Upper lobe of left lung (tissue), 6 donors: ENCODE data around the gene CDC42BPA. TPM values are rescaled to one million over a fixed set of nuclear protein-coding genes. Genes with fewer than 3 reads are reported as not detected.
"Not testable (repeated sequence)": the region's sequence is repeated elsewhere in the genome, so short reads cannot be mapped to it uniquely, and the experiment has no call there.

Source experiments
- ATAC-seq, 2 donors: fragments of 200-7000 bp; cut with Tn5 transposase; one replicate each; pipeline ENCODE4 v1.9.1; 2022; ENCODE audit warnings: mild to moderate bottlenecking in 2 of 2, moderate library complexity in 2 of 2; ENCODE audit not compliant: low FRiP score in 2 of 2
- DNase-seq, 2 donors: peaks; one replicate each; pipeline ENCODE4 v3.0.0-alpha.2; 2019 to 2020
- H3K27ac ChIP-seq, 4 donors: fragments of 200-600 bp; sonication (generic); one replicate each; pipeline ENCODE4 v1.5.1; 2016 to 2019
- H3K27me3 ChIP-seq, 4 donors: fragments of 200-600 bp; sonication (generic); one replicate each; pipeline ENCODE4 v1.5.1; 2017 to 2019
- H3K36me3 ChIP-seq, 4 donors: fragments of 200-600 bp; sonication (generic); one replicate each; pipeline ENCODE4 v1.5.1; 2016 to 2019
- H3K4me1 ChIP-seq, 4 donors: fragments of 200-600 bp; sonication (generic); one replicate each; pipeline ENCODE4 v1.5.1; 2018 to 2019
- H3K4me3 ChIP-seq, 4 donors: fragments of 200-600 bp; sonication (generic); one replicate each; pipeline ENCODE4 v1.5.1; 2017 to 2019; ENCODE audit warnings: mild to moderate bottlenecking in 2 of 4, moderate library complexity in 1 of 4
- H3K9me3 ChIP-seq, 4 donors: fragments of 200-600 bp; sonication (generic); one replicate each; pipeline ENCODE4 v1.5.1; 2018 to 2019
- EP300 ChIP-seq, 4 donors: sonication (generic); formaldehyde crosslinking; IDR thresholded peaks; one replicate each; pipeline ENCODE4 v1.5.1; 2017; ENCODE audit warnings: antibody characterized with exemption in 4 of 4, control low read depth in 2 of 4
- POLR2A ChIP-seq, 4 donors: fragments of 450-650 bp; IDR thresholded peaks; one replicate each; pipeline ENCODE4 v1.5.1; 2016 to 2017; ENCODE audit warnings: antibody characterized with exemption in 4 of 4, mild to moderate bottlenecking in 2 of 4
- POLR2AphosphoS5 ChIP-seq, 2 donors: sonication (generic); formaldehyde crosslinking; IDR thresholded peaks; one replicate each; pipeline ENCODE4 v1.5.1; 2017; ENCODE audit warnings: antibody characterized with exemption in 2 of 2
- WGBS, 2 donors: methylation state at CpG; one replicate each; pipeline ENCODE4 v1.1.5; 2017 to 2018; 5-methylcytosine and 5-hydroxymethylcytosine counted together
- total RNA-seq, 6 donors: library from RNA; depleted of rRNA in 4 of 6; stranded (reverse); fragments of >200 nt in 4 of 6; gene quantifications; one replicate each; pipeline versions ENCODE4 v1.1.0 to v1.2.1, GENCODE V29; 2016 to 2021
- TF ChIP-seq, protein P1 (sequence below), 6 experiments: fragments of 450-650 bp in 4 of 6; fragments of 200-600 bp in 2 of 6; sonication (generic) in 2 of 6; IDR thresholded peaks; one replicate each; pipeline ENCODE4 v1.5.1; 2016 to 2019; ENCODE audit warnings: antibody characterized with exemption in 6 of 6
- donor health status: DM: no; HTN: no; CAD: no; lungs with moderate emphysema.
- donor health status: DM: no; HTN: yes; CAD: no; lungs with severe emphysema.

Gene CDC42BPA
- total RNA-seq, 6 donors from 2014 or later, result 27.8 to 76.1 (median 33.1) TPM

DNA sequence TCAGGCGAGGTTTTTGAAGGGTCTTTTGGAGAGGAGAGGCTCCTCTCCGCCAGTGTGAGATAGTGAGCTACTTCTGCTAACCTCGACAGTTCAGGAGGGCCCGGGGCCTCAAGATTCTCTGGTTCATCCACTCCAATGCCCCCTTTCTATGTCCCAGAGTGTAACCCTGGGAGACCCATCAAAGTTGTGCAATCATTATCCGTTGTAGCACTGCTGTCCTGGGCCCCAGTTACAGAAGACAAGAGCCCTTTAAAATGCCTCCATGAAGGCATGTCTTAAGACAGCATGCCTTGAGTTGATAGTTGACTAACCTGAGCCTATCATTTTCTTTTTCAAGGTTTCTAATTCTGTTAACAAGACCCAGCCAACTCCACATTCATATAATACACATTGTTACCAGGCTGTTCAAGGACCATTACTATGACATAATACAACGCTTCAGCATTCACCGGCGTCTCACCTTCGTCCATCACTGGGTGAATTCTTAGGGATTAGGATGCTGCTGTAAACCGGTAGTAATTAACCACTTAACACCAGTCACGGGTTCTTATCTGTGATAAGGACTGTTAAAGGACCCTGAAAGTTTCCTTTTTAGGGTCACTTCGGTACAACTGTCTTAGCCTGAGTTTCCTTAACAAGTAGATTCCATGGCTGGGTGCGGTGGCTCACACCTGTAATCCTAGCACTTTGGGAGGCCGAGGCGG, 37.4 kb upstream of the CDC42BPA start:
- H3K27ac ChIP-seq, result peak overlapping the region in 1 of 4 donors; percentile 73
- H3K4me1 ChIP-seq, result peaks cover 11 to 22% (median 21%) of the 10 kb centered on the region in 4 donors
- H3K4me3 ChIP-seq, result no peak overlapping the region
- TF ChIP-seq, protein P1, sequence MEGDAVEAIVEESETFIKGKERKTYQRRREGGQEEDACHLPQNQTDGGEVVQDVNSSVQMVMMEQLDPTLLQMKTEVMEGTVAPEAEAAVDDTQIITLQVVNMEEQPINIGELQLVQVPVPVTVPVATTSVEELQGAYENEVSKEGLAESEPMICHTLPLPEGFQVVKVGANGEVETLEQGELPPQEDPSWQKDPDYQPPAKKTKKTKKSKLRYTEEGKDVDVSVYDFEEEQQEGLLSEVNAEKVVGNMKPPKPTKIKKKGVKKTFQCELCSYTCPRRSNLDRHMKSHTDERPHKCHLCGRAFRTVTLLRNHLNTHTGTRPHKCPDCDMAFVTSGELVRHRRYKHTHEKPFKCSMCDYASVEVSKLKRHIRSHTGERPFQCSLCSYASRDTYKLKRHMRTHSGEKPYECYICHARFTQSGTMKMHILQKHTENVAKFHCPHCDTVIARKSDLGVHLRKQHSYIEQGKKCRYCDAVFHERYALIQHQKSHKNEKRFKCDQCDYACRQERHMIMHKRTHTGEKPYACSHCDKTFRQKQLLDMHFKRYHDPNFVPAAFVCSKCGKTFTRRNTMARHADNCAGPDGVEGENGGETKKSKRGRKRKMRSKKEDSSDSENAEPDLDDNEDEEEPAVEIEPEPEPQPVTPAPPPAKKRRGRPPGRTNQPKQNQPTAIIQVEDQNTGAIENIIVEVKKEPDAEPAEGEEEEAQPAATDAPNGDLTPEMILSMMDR (IDR thresholded peaks at IDR 0.05), result no peak
- no peak for TF ChIP-seq POLR2A (IDR thresholded peaks at IDR 0.05)
- no peak for TF ChIP-seq POLR2AphosphoS5 (IDR thresholded peaks at IDR 0.05)
- TF ChIP-seq EP300 (IDR thresholded peaks at IDR 0.05), result no peak
- ATAC-seq (no peak), DNase-seq (no peak)
- H3K27me3 ChIP-seq, result no peaks in the 10 kb centered on the region
- no peaks in the 10 kb centered on the region for H3K9me3 ChIP-seq
- H3K36me3 ChIP-seq, result no peaks in the 10 kb centered on the region
- 85 to 88% methylated on average over 14 to 15 of the region's 15 CpGs for WGBS, 2 donors

DNA sequence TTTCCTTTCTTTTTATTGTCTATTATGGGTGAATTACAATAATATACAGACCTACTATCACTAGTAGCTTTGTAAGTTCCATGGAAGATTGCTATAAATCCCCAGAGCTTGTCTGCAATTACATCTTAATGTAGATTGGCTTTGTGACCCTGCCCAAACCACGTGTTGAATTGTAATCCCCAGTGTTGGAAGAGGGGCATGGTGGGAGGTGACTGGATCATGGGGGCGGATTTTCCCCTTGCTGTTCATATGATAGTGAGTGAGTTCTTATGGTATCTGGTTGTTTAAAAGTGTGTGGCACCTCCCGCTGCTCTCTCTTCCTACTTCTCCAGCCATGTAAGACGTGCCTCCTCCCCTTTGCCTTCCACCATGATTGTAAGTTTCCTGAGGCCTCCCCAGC, 34.9 kb upstream of the CDC42BPA start:
- H3K4me1 ChIP-seq, result peaks cover 7 to 21% (median 21%) of the 10 kb centered on the region in 4 donors
- no peak overlapping the region for H3K4me3 ChIP-seq
- H3K27me3 ChIP-seq, result no peaks in the 10 kb centered on the region
- no peak for DNase-seq
- no peak for TF ChIP-seq POLR2A (IDR thresholded peaks at IDR 0.05)
- no peak for TF ChIP-seq EP300 (IDR thresholded peaks at IDR 0.05)
- TF ChIP-seq, protein P1 (IDR thresholded peaks at IDR 0.05), result no peak
- TF ChIP-seq POLR2AphosphoS5 (IDR thresholded peaks at IDR 0.05), result no peak
- WGBS, 2 donors, result 84 to 87% methylated on average over 4 of the region's 4 CpGs
- H3K9me3 ChIP-seq, result no peaks in the 10 kb centered on the region
- H3K27ac ChIP-seq, result no peak overlapping the region
- ATAC-seq, result no peak
- no peaks in the 10 kb centered on the region for H3K36me3 ChIP-seq

DNA sequence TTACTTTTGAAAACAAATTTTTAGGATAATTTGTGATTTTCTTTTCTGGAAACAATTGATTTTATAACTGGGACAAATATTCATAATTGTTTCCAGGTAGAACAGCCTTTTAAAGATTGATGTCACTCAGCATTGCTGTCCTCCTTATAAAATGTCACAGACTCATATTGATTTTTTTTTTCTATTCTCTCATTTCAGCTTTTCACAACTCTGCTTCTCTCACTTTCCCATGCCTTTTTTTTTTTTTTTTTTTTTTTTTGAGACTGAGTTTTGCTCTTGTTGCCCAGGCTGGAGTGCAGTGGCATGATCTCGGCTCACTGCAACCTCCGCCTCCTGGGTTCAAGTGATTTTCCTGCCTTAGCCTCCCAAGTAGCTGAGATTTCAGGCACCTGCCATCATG, 33.9 kb upstream of the CDC42BPA start:
- H3K9me3 ChIP-seq, DNase-seq, H3K36me3 ChIP-seq, H3K4me3 ChIP-seq, H3K27ac ChIP-seq, H3K27me3 ChIP-seq, ATAC-seq: not testable (repeated sequence)
- peaks cover 0 to 15% (median 13%) of the 10 kb centered on the region in 4 donors for H3K4me1 ChIP-seq
- 89 to 96% methylated on average over 2 of the region's 2 CpGs for WGBS, 2 donors

DNA sequence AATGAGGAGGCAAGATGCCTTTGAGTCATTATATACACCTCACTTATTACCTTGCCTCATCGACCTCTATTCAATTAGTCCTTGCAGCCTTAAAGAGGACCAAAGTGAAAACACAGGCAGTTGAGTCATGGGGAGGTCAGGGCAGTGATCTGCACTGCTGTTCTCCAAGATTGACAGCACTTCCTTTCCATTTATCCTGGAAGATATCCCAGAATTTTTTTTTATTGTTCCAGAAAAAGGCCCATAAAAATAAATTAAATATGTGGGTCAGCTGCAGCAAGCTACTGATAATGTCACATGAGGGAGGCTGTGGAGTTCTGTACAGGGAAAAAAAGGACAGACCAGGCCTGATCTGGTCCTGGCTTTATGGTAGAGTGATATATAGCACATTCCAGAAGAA, 33.2 kb upstream of the CDC42BPA start:
- no peaks in the 10 kb centered on the region for H3K36me3 ChIP-seq
- H3K4me1 ChIP-seq, result peaks cover 0 to 10% (median 6%) of the 10 kb centered on the region in 4 donors
- DNase-seq, result no peak
- no peak for TF ChIP-seq EP300 (IDR thresholded peaks at IDR 0.05)
- TF ChIP-seq, protein P1 (IDR thresholded peaks at IDR 0.05), result no peak
- TF ChIP-seq POLR2AphosphoS5 (IDR thresholded peaks at IDR 0.05), result no peak
- no peak for TF ChIP-seq POLR2A (IDR thresholded peaks at IDR 0.05)
- WGBS, 2 donors, result 0 to 35% methylated on average over 1 of the region's 1 CpG
- H3K27me3 ChIP-seq, result no peaks in the 10 kb centered on the region
- H3K27ac ChIP-seq, result no peak overlapping the region
- H3K9me3 ChIP-seq, result no peaks in the 10 kb centered on the region
- no peak for ATAC-seq
- no peak overlapping the region for H3K4me3 ChIP-seq

DNA sequence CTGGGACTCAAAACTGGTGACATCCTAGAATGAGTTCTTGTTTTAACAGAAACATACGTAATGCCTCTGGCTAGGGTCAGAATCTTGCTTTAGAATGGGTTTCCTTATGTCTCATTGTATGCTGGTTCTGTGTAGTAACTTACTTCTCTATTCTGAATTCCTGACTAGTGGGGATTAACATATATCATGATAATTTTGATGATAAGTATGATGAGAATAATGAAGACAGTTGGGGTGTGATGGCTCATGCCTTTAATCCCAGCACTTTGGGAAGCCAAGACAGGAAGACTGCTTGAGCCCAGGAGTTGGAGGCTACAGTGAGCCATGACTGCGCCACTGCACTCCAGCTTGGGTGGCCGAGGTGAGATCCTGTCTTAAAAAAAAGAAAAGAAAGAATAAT, 31.7 kb upstream of the CDC42BPA start:
- TF ChIP-seq POLR2A (IDR thresholded peaks at IDR 0.05), result no peak
- no peak for TF ChIP-seq EP300 (IDR thresholded peaks at IDR 0.05)
- TF ChIP-seq, protein P1 (IDR thresholded peaks at IDR 0.05), result no peak
- no peak for TF ChIP-seq POLR2AphosphoS5 (IDR thresholded peaks at IDR 0.05)
- no peak overlapping the region for H3K27ac ChIP-seq
- no peak for ATAC-seq
- H3K27me3 ChIP-seq, result no peaks in the 10 kb centered on the region
- peaks cover 0 to 9% (median 5%) of the 10 kb centered on the region in 4 donors for H3K4me1 ChIP-seq
- DNase-seq, result no peak
- no peak overlapping the region for H3K4me3 ChIP-seq
- H3K36me3 ChIP-seq, result no peaks in the 10 kb centered on the region
- WGBS, 2 donors, result 94% methylated on average over 3 of the region's 3 CpGs
- no peaks in the 10 kb centered on the region for H3K9me3 ChIP-seq
